Karpas-422 (cell line): Measurements from ENCODE around the gene BSND. TPM values are rescaled to one million over a fixed set of nuclear protein-coding genes. Genes with fewer than 3 reads are reported as not detected.
"Not testable (repeated sequence)": the region's sequence is repeated elsewhere in the genome, so short reads cannot be mapped to it uniquely, and the experiment has no call there.

Experiments
- DNase-seq: peaks from one replicate; pipeline ENCODE4 v3.0.0-alpha.2; 2015
- H2AFZ ChIP-seq: fragments of 200-600 bp; sonication (generic); 2 replicates; pipeline ENCODE4 v1.6.1; 2014; ENCODE audit warnings: antibody characterized with exemption, low read length, mixed read lengths
- H3K27ac ChIP-seq: fragments of 200-600 bp; sonication (generic); 2 replicates; pipeline ENCODE4 v1.5.1; 2014; ENCODE audit warnings: mild to moderate bottlenecking, low read length, moderate library complexity
- H3K27me3 ChIP-seq: fragments of 200-600 bp; sonication (generic); 2 replicates; pipeline ENCODE4 v1.6.1; 2014; ENCODE audit warnings: low read length, mixed read lengths
- H3K36me3 ChIP-seq: fragments of 200-600 bp; sonication (generic); 2 replicates; pipeline ENCODE4 v1.6.1; 2014; ENCODE audit warnings: low read length, mixed read lengths; ENCODE audit not compliant: insufficient read depth
- H3K4me1 ChIP-seq: fragments of 200-600 bp; sonication (generic); 2 replicates; pipeline ENCODE4 v1.6.1; 2014; ENCODE audit warnings: mild to moderate bottlenecking, low read length, mixed read lengths
- H3K4me2 ChIP-seq: fragments of 200-600 bp; sonication (generic); 2 replicates; pipeline ENCODE4 v1.6.1; 2014; ENCODE audit warnings: low read length, low read depth, mild to moderate bottlenecking; ENCODE audit not compliant: poor library complexity, severe bottlenecking
- H3K4me3 ChIP-seq: fragments of 200-600 bp; sonication (generic); 2 replicates; pipeline ENCODE4 v1.5.1; 2014; ENCODE audit warnings: mild to moderate bottlenecking, antibody characterized with exemption, low read length, mixed read lengths
- H3K79me2 ChIP-seq: fragments of 200-600 bp; sonication (generic); 2 replicates; pipeline ENCODE4 v1.6.1; 2014; ENCODE audit warnings: mild to moderate bottlenecking, low read length, mixed read lengths
- H3K9ac ChIP-seq: fragments of 200-600 bp; sonication (generic); 2 replicates; pipeline ENCODE4 v1.6.0; 2014; ENCODE audit warnings: low read length
- H3K9me2 ChIP-seq: fragments of 200-600 bp; sonication (generic), shearing (Covaris generic); replicated peaks from 2 replicates; pipeline ENCODE4 v1.6.0; 2014; ENCODE audit warnings: mild to moderate bottlenecking, low read length, moderate library complexity; ENCODE audit not compliant: insufficient read depth
- H3K9me3 ChIP-seq: fragments of 300-700, 200-600 bp; sonication (generic); 2 replicates; pipeline ENCODE4 v1.6.1; 2014; ENCODE audit warnings: low read length, mixed read lengths
- H4K20me1 ChIP-seq: fragments of 200-600 bp; sonication (generic); 2 replicates; pipeline ENCODE4 v1.6.1; 2014; ENCODE audit warnings: mild to moderate bottlenecking, antibody characterized with exemption, low read length, low read depth; ENCODE audit not compliant: insufficient read depth
- total RNA-seq: library from RNA; depleted of rRNA; stranded (reverse); fragments of >200 nt; shearing (Covaris generic); gene quantifications from 2 replicates; pipeline ENCODE4 v1.2.3, GENCODE V29; 2014; ENCODE audit warnings: low replicate concordance

Gene BSND
- total RNA-seq, 1 experiment from 2014 or later, result not detected

DNA sequence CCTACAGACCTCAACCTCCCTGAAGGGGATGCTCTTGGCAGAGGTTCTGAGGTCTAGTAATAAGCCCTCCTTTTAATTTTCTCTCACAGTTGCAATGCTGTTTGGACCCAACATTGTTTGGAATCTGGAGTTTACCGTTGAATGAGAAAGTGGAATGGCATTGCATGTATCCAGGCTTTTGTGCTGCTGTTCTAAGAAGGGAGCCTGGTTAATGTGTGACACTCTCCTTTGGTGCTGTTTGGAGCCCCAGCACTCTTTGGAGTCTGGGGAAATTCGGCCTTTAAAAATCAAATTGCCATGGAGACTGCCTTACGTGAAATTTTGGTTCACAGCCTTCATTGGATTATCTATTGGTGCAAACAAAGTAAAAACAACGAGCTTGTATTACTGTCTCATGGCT, 42.0 kb upstream of the BSND start:
- Histone ChIP-seq H4K20me1 (no peaks in the 10 kb centered on the region), H3K4me1 (peaks cover 3% of the 10 kb centered on the region; the same call in 1 of the 2 replicates), H2AFZ (no peak overlapping the region), H3K27ac (no peak overlapping the region), H3K9me3 (no peaks in the 10 kb centered on the region), H3K4me3 (no peak overlapping the region), H3K79me2 (no peaks in the 10 kb centered on the region), H3K9ac (no peak overlapping the region), H3K27me3 (no peaks in the 10 kb centered on the region), H3K36me3 (no peaks in the 10 kb centered on the region), H3K4me2 (no peak overlapping the region), H3K9me2 (no peaks in the 10 kb centered on the region)
- no peak for DNase-seq

GRCh38 chr1:54959241-54959640, 39.5 kb upstream of the BSND start:
- H3K4me1 ChIP-seq, result peaks cover 3% of the 10 kb centered on the region; the same call in 1 of the 2 replicates
- no peaks in the 10 kb centered on the region for H3K9me3 ChIP-seq
- no peak overlapping the region for H3K27ac ChIP-seq
- no peaks in the 10 kb centered on the region for H4K20me1 ChIP-seq
- no peaks in the 10 kb centered on the region for H3K27me3 ChIP-seq
- no peaks in the 10 kb centered on the region for H3K79me2 ChIP-seq
- H3K36me3 ChIP-seq, result no peaks in the 10 kb centered on the region
- H3K9me2 ChIP-seq, result no peaks in the 10 kb centered on the region
- no peak overlapping the region for H3K9ac ChIP-seq
- H2AFZ ChIP-seq, result no peak overlapping the region
- no peak overlapping the region for H3K4me3 ChIP-seq
- no peak for DNase-seq
- no peak overlapping the region for H3K4me2 ChIP-seq

DNA sequence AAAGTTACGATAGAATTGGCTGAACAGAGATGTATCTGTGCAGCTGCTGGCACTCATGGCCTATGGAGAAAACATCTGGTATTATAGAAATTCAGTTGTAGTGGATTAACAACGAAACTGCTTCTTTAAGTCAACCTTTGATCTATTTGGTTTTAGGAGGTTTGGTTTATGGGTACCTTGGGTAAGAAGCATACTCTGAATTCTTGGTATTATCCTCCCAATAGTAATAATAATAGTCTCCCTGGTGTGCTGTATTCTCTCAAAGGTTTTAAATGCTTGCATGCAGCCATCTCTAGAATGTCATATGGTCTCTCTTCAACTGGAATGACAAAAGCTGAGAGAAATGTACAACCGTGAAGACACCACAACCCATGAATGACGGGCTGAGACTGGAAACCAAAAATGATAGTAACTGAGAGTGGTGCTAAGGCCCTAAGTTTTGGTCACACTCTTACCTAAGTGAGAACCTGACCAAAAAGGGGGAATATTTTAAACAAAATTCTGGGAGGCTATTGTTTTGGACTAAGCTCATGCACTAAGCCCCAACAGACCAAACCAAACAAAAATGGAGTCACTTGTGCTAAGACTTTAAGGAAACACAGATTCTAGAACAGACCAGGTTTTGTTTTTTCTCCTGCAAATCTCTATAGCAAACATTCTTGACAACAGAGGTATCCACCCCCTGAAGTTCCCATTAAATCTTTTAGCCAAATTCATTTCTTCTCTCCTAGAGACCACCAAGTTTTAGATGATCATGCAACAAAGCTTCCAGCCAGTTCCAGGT, 35.9 kb upstream of the BSND start:
- H3K4me2 ChIP-seq, result no peak overlapping the region
- H3K79me2 ChIP-seq, result no peaks in the 10 kb centered on the region
- no peaks in the 10 kb centered on the region for H3K36me3 ChIP-seq
- H3K27me3 ChIP-seq, result no peaks in the 10 kb centered on the region
- DNase-seq, result no peak
- no peaks in the 10 kb centered on the region for H4K20me1 ChIP-seq
- H3K9me2 ChIP-seq, result no peaks in the 10 kb centered on the region
- H3K27ac ChIP-seq, result no peak overlapping the region
- peaks cover 20% of the 10 kb centered on the region for H3K4me1 ChIP-seq
- no peak overlapping the region for H3K9ac ChIP-seq
- H3K9me3 ChIP-seq, result no peaks in the 10 kb centered on the region
- H3K4me3 ChIP-seq, result no peak overlapping the region
- H2AFZ ChIP-seq, result no peak overlapping the region

GRCh38 chr1:54963829-54964228, 34.9 kb upstream of the BSND start:
- H3K9me2 ChIP-seq, H3K36me3 ChIP-seq, H3K27ac ChIP-seq, H3K9ac ChIP-seq, H3K79me2 ChIP-seq, H3K4me2 ChIP-seq, H3K9me3 ChIP-seq, H3K27me3 ChIP-seq, DNase-seq, H2AFZ ChIP-seq, H4K20me1 ChIP-seq, H3K4me3 ChIP-seq: not testable (repeated sequence)
- H3K4me1 ChIP-seq, result peaks cover 20% of the 10 kb centered on the region

- Histone ChIP-seq H3K9me2 (no peaks in the 10 kb centered on the region), H3K4me3 (peak overlapping the region; percentile 35; the same call in 1 of the 2 replicates), H3K9ac (peak overlapping the region; percentile 36; the same call in 1 of the 2 replicates), H3K79me2 (no peaks in the 10 kb centered on the region), H3K27ac (peak overlapping the region; percentile 58), H3K9me3 (no peaks in the 10 kb centered on the region), H3K4me2 (peak overlapping the region; percentile 62), H3K4me1 (peaks cover 20% of the 10 kb centered on the region), H4K20me1 (no peaks in the 10 kb centered on the region), H3K36me3 (no peaks in the 10 kb centered on the region), H3K27me3 (no peaks in the 10 kb centered on the region), H2AFZ (peak overlapping the region; percentile 14; the same call in 1 of the 2 replicates)
- peak; percentile 87 for DNase-seq
These were observed 33.0 kb upstream of the BSND start for GRCh38 chr1:54965624-54966340.

GRCh38 chr1:54967372-54967771, 31.4 kb upstream of the BSND start:
- Histone ChIP-seq H3K9ac (no peak overlapping the region), H3K4me3 (no peak overlapping the region), H4K20me1 (no peaks in the 10 kb centered on the region), H3K27ac (no peak overlapping the region), H3K4me2 (no peak overlapping the region), H3K36me3 (no peaks in the 10 kb centered on the region), H3K9me3 (no peaks in the 10 kb centered on the region), H3K9me2 (no peaks in the 10 kb centered on the region), H3K4me1 (peaks cover 27% of the 10 kb centered on the region), H3K27me3 (no peaks in the 10 kb centered on the region), H2AFZ (no peak overlapping the region), H3K79me2 (no peaks in the 10 kb centered on the region)
- no peak for DNase-seq

DNA sequence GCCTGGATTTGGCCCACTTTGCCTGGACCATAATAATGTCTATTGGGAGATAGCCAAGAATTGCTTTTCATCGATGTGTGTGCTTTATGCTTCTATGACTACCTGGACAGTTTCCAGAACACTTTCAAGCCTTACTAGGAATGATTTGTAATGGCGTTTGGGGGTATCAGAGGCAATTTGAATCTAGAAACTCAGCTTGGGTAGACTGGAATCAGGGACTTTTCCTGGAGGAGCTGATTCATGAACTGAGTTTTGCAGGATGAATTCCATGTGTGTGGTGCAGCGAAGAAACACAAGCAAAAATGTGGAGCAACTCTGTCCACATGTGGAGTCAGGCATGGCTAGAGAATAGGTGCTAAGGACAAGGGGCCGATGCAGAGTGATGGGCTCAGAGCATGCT, 30.2 kb upstream of the BSND start:
- peaks cover 27% of the 10 kb centered on the region for H3K4me1 ChIP-seq
- no peaks in the 10 kb centered on the region for H3K9me2 ChIP-seq
- no peaks in the 10 kb centered on the region for H4K20me1 ChIP-seq
- no peak overlapping the region for H3K4me3 ChIP-seq
- no peaks in the 10 kb centered on the region for H3K79me2 ChIP-seq
- H3K27me3 ChIP-seq, result no peaks in the 10 kb centered on the region
- no peak overlapping the region for H3K9ac ChIP-seq
- no peak for DNase-seq
- H2AFZ ChIP-seq, result no peak overlapping the region
- H3K36me3 ChIP-seq, result no peaks in the 10 kb centered on the region
- H3K9me3 ChIP-seq, result no peaks in the 10 kb centered on the region
- no peak overlapping the region for H3K4me2 ChIP-seq
- no peak overlapping the region for H3K27ac ChIP-seq

DNA sequence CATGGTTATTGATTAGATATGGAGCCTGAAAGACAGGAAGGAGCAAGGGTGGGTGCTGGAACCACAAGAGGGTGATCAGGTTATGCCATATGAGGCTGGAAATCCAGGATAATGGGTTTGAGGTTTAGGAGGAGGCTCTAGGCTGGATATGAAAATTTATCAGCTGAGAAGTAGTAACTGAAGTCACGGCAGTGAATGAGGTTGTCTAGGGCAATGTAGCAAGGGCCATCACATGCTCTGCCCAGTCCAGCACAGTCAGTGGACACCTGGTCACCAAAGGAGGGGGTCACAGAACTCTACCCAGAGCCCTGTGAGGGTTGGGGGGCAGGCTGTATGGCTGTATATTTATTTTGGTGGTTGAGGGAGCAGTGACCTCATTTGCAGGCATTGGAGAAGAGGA, 28.9 kb upstream of the BSND start:
- H3K27me3 ChIP-seq, result no peaks in the 10 kb centered on the region
- H3K4me1 ChIP-seq, result peaks cover 26% of the 10 kb centered on the region
- no peak overlapping the region for H2AFZ ChIP-seq
- no peaks in the 10 kb centered on the region for H3K9me3 ChIP-seq
- no peaks in the 10 kb centered on the region for H3K79me2 ChIP-seq
- H3K36me3 ChIP-seq, result no peaks in the 10 kb centered on the region
- no peak for DNase-seq
- H3K4me3 ChIP-seq, result no peak overlapping the region
- H4K20me1 ChIP-seq, result no peaks in the 10 kb centered on the region
- H3K9ac ChIP-seq, result no peak overlapping the region
- H3K9me2 ChIP-seq, result no peaks in the 10 kb centered on the region
- no peak overlapping the region for H3K4me2 ChIP-seq
- H3K27ac ChIP-seq, result no peak overlapping the region
